SH-SY5Y (cell line): ENCODE results near the gene BCL7A.

ENCODE experiments used
- GATA2 ChIP-seq: IDR thresholded peaks from 2 replicates; pipeline ENCODE4 v1.6.1; 2011; ENCODE audit warnings: mild to moderate bottlenecking, low read depth, low read length
- GATA3 ChIP-seq: IDR thresholded peaks from 2 replicates; pipeline ENCODE4 v1.6.1; 2011; ENCODE audit warnings: low read depth, mild to moderate bottlenecking, low read length, moderate library complexity

GRCh38 chr12:122029620-122030423 lies 8.1 kb downstream of the BCL7A start:
- no peak for TF ChIP-seq GATA2
- TF ChIP-seq GATA3 = no peak
